Loucy (cell line): ENCODE results near the gene PLXDC1.

ENCODE experiments used
- CTCF ChIP-seq: fragments of 200-600 bp; sonication (generic); conservative IDR thresholded peaks from 2 replicates; pipeline ENCODE4 v1.5.1; 2014; ENCODE audit warnings: mild to moderate bottlenecking, antibody characterized with exemption, low read length
- EZH2phosphoT487 ChIP-seq: fragments of 200-600 bp; IDR thresholded peaks from 2 replicates; pipeline ENCODE4 v1.6.1; 2018; ENCODE audit warnings: antibody characterized with exemption, mild to moderate bottlenecking, moderate library complexity, borderline replicate concordance

- TF ChIP-seq CTCF (no peak), EZH2phosphoT487 (no peak)
These were observed 7.0 kb downstream of the PLXDC1 start for GRCh38 chr17:39144416-39144840.
